T1000 (cell line): Measurements from ENCODE around the gene PLEKHA6.
"Not testable (repeated sequence)": the region's sequence is repeated elsewhere in the genome, so short reads cannot be mapped to it uniquely, and the experiment has no call there.

Source experiments
- DNase-seq: peaks from one replicate; lab custom pipeline; 2025; ENCODE audit warnings: mixed read lengths; lab: John Stamatoyannopoulos, UW

Gene PLEKHA6

GRCh38 chr1:204238520-204238919 lies 121.2 kb downstream of the PLEKHA6 start:
- not testable (repeated sequence) for DNase-seq

GRCh38 chr1:204237515-204237914 lies 122.2 kb downstream of the PLEKHA6 start:
- not testable (repeated sequence) for DNase-seq

GRCh38 chr1:204232526-204232925 lies 127.2 kb downstream of the PLEKHA6 start:
- DNase-seq = no peak

GRCh38 chr1:204230211-204230610 lies 129.5 kb downstream of the PLEKHA6 start:
- DNase-seq = no peak

GRCh38 chr1:204228896-204229295 lies 130.8 kb downstream of the PLEKHA6 start:
- no peak for DNase-seq

GRCh38 chr1:204227996-204228785 lies 131.5 kb downstream of the PLEKHA6 start:
- no peak for DNase-seq

- DNase-seq = no peak
These were observed 132.4 kb downstream of the PLEKHA6 start for GRCh38 chr1:204227351-204227750.

GRCh38 chr1:204225841-204226735 lies 133.6 kb downstream of the PLEKHA6 start:
- DNase-seq = no peak

- DNase-seq = no peak
These were observed 135.1 kb downstream of the PLEKHA6 start for GRCh38 chr1:204224655-204225054.

- DNase-seq = no peak
These were observed 136.4 kb downstream of the PLEKHA6 start for GRCh38 chr1:204223129-204223860.

GRCh38 chr1:204222764-204223055 lies 137.0 kb downstream of the PLEKHA6 start:
- DNase-seq = no peak

- no peak for DNase-seq
These were observed 137.5 kb downstream of the PLEKHA6 start for GRCh38 chr1:204222006-204222763.

GRCh38 chr1:204221271-204221670 lies 138.5 kb downstream of the PLEKHA6 start:
- no peak for DNase-seq

- no peak for DNase-seq
These were observed 139.6 kb downstream of the PLEKHA6 start for GRCh38 chr1:204219971-204220616.

GRCh38 chr1:204218552-204218951 lies 141.2 kb downstream of the PLEKHA6 start:
- no peak for DNase-seq

- DNase-seq = no peak
These were observed 142.1 kb downstream of the PLEKHA6 start for GRCh38 chr1:204217648-204218000.

GRCh38 chr1:204216880-204217647 lies 142.7 kb downstream of the PLEKHA6 start:
- no peak for DNase-seq

- no peak for DNase-seq
These were observed 143.5 kb downstream of the PLEKHA6 start for GRCh38 chr1:204216236-204216635.

- DNase-seq = peak; percentile 55
These were observed 145.8 kb downstream of the PLEKHA6 start, which contains the start of gene GOLT1A for GRCh38 chr1:204213668-204214662. Gene GOLT1A, minus strand, starts transcription at chr1:204213988. Its CDS starts 82 bp downstream, at chr1:204213906.
